HG03558 (cell line): ENCODE data around the gene YES1.
"Not testable (repeated sequence)": the region's sequence is repeated elsewhere in the genome, so short reads cannot be mapped to it uniquely, and the experiment has no call there.

Experiments
- ATAC-seq: cut with Tn5 transposase; IDR thresholded peaks from one replicate; pipeline ENCODE4 v1.9.1; 2021; ENCODE audit warnings: moderate number of reproducible peaks; ENCODE audit not compliant: unreplicated experiment; ENCODE audit errors: extremely low read depth

YES1 gene

GRCh38 chr18:795383-795782 is 16.7 kb downstream of the YES1 start:
- ATAC-seq: not testable (repeated sequence)

GRCh38 chr18:789397-789796 is 22.6 kb downstream of the YES1 start:
- no peak for ATAC-seq

GRCh38 chr18:785242-785641 is 26.8 kb downstream of the YES1 start:
- ATAC-seq: no peak

GRCh38 chr18:784470-785172 is 27.4 kb downstream of the YES1 start:
- no peak for ATAC-seq

GRCh38 chr18:778194-778927 is 33.7 kb downstream of the YES1 start:
- ATAC-seq: no peak

- no peak for ATAC-seq
Measured at GRCh38 chr18:777021-777420, 35.0 kb downstream of the YES1 start.

GRCh38 chr18:776044-776443 is 36.0 kb downstream of the YES1 start:
- not testable (repeated sequence) for ATAC-seq

- no peak for ATAC-seq
Measured at GRCh38 chr18:774811-775210, 37.2 kb downstream of the YES1 start.

DNA sequence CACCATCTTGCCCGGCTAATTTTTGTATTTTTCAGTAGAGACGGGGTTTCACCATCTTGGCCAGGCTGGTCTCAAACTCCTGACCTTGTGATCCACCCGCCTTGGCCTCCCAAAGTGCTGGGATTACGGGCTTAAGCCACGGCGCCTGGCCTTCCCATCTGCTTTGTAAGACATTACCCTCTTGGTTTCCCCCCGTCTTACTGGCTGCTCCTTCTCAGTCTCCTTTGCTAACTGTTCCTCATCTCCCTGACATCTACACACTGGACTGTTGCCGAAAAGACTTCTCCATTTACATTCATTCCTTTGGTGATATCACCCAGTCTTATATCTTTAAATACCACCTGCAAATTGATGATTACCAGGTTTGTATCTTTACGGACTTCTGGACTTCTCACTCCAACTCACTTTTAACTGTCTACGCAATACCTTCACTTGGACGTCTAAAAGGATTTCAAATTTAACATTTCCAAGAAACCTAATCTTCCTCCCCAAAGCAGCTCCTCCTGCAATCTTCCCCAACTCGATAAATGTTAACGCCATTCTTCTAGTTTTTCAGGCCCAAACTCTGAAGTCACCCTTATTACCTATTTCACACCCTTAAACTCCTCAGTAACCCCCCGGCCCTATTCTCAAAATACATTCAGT is 37.9 kb downstream of the YES1 start:
- ATAC-seq: no peak

DNA sequence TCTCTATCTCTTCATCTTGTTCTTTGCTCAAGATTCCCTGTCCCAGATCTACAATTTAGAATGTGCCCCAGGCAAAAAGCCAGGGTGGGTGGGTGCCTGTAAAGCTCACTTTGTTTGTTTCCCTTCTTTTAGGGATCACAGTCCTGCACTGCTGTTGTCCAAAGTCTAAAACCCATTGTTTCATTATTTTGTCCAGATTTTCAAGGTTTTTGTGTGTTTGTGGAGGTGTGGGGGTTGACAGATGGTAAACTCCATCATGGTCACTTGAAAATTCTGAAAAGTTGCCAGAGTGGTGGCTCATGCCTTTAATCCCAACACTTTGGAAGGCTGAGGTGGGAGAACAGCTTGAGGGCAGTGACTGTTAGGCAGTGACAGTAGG is 41.5 kb downstream of the YES1 start:
- ATAC-seq: no peak

GRCh38 chr18:767961-768360 is 44.1 kb downstream of the YES1 start:
- ATAC-seq: no peak

DNA sequence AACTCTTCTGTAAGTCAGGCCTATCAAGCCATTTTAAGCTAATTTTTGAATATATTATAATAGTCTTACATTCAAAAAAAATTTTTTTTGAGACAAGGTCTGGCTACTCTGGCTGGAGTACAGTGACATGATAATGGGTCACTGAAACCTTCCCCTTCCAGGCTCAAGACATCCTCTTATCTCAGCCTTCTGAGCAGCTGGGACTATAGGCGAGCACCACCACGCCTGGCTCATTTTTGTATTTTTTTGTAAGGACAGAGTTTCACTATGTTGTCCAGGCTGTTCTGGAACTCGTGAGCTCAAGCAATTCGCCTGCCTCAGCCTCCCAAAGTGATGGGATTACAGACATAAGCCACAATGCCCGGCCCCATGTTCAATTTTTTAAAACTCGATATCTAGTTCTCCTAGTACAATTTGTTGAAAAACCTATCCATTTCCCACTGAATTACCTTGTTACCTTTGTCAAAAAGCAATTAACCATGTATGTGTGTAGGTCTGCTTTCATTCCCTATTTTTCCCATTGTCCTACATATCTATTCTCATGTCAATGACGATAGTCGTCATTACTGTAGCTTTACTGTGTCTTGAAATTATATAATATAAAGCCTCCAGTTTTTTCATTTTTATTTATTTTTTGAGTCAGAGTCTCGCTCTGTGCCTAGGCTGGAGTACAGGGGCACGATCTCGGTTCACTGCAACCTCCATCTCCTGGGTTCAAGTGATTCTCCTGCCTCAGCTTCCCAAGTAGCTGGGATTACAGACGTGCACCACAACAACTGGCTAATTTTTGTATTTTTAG is 44.8 kb downstream of the YES1 start:
- no peak for ATAC-seq

DNA sequence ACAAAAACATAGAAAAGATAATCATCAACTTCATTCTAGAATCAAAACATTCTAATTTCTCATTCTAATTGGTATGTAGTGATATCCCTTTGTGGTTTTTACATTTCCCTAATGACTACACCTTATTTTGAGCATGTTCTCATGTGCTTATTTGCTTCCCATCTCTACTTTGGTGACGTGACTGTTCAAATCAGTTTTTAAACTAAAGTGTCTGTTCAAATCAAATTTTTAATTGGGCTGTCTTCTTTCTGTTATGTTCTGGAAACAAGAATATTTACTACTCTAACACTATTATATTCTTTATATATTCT is 45.5 kb downstream of the YES1 start:
- no peak for ATAC-seq

- ATAC-seq: no peak
Measured at GRCh38 chr18:765764-766549, 46.1 kb downstream of the YES1 start.

DNA sequence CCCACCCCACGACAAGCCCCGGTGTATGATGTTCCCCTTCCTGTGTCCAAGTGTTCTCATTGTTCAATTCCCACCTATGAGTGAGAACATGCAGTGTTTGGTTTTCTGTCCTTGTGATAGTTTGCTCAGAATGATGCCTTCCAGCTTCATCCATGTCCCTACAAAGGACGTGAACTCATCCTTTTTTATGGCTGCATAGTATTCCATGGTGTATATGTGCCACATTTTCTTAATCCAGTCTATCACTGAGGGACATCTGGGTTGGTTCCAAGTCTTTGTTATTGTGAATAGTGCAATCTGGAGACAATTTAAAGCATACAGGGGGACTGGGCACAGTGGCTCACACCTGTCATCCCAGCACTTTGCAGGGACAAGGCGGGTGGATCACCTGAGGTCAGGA is 52.2 kb downstream of the YES1 start:
- ATAC-seq: not testable (repeated sequence)

- ATAC-seq: no peak
Measured at GRCh38 chr18:755506-755905, 56.5 kb downstream of the YES1 start.

GRCh38 chr18:754656-755055 is 57.4 kb downstream of the YES1 start:
- no peak for ATAC-seq

DNA sequence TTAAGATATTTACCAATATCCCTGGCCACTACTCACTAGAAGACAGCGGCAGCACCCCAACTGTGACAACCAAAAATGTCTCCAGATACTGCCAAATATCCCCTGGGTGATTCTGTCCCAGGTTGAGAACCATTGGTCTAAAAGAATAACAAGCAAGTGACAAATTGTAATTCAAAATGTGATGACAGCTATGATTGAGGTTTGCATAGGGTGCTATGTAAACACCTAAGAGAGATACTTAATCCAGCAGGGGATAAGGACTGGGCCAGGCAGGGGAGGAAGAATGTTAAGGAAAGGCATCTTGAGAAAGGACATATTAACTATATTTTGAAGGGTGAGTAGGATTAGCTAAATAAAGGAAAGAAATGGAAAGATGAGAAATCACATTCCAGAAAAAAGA is 61.6 kb downstream of the YES1 start:
- ATAC-seq: no peak

GRCh38 chr18:744832-745597 is 67.0 kb downstream of the YES1 start:
- no peak for ATAC-seq
